ENCODE results near the gene HLA-DOA.
A peak's percentile ranks its signal among the peaks of the same experiment; 100 is the strongest.

Gene HLA-DOA

GRCh38 chr6:33049323-33050013 lies 40.1 kb upstream of the HLA-DOA start:
- DNase-seq (ENCODE audit: low spot score) = no peak
- TF ChIP-seq, protein P1, sequence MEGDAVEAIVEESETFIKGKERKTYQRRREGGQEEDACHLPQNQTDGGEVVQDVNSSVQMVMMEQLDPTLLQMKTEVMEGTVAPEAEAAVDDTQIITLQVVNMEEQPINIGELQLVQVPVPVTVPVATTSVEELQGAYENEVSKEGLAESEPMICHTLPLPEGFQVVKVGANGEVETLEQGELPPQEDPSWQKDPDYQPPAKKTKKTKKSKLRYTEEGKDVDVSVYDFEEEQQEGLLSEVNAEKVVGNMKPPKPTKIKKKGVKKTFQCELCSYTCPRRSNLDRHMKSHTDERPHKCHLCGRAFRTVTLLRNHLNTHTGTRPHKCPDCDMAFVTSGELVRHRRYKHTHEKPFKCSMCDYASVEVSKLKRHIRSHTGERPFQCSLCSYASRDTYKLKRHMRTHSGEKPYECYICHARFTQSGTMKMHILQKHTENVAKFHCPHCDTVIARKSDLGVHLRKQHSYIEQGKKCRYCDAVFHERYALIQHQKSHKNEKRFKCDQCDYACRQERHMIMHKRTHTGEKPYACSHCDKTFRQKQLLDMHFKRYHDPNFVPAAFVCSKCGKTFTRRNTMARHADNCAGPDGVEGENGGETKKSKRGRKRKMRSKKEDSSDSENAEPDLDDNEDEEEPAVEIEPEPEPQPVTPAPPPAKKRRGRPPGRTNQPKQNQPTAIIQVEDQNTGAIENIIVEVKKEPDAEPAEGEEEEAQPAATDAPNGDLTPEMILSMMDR (IDR thresholded peaks at IDR 0.05; ENCODE audit: borderline replicate concordance, control extremely low read depth, extremely low read depth, insufficient read depth, missing control alignments) = no peak
- in situ Hi-C loops (cut with MboI; ENCODE audit: low sequenced_read_pairs, unreplicated experiment) = no loop called here

- TF ChIP-seq, protein P1 (IDR thresholded peaks at IDR 0.05; ENCODE audit: borderline replicate concordance, control extremely low read depth, extremely low read depth, insufficient read depth, missing control alignments) = no peak
- in situ Hi-C loops (cut with MboI; ENCODE audit: low sequenced_read_pairs, unreplicated experiment) = no loop called here
- no peak for DNase-seq (ENCODE audit: low spot score)
Observed at GRCh38 chr6:33040157-33040556, 30.8 kb upstream of the HLA-DOA start.

- in situ Hi-C loops (cut with MboI; ENCODE audit: low sequenced_read_pairs, unreplicated experiment) = no loop called here
- DNase-seq (ENCODE audit: low spot score) = no peak
- TF ChIP-seq, protein P1 (IDR thresholded peaks at IDR 0.05; ENCODE audit: borderline replicate concordance, control extremely low read depth, extremely low read depth, insufficient read depth, missing control alignments) = no peak
Observed at GRCh38 chr6:33036535-33036934, 27.1 kb upstream of the HLA-DOA start.

DNA sequence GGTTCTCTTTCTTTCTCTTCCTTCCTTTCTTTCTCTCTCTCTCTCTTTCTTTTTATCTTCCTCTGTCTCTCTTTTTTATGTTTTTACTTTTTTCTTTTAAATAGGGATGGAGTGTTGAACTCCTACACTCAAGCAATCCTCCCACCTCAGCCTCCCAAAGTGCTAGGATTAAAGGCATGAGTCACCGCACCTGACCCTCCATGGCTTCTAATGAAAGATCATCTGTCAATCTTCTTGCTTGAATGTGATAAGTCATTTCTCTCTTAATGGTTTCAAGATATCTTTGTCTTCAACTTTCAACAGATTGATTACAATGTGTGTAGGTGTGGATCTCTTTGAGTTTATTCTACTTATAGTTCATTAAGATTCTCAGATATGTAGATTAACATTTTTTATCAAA lies 25.2 kb upstream of the HLA-DOA start:
- TF ChIP-seq, protein P1 (IDR thresholded peaks at IDR 0.05; ENCODE audit: borderline replicate concordance, control extremely low read depth, extremely low read depth, insufficient read depth, missing control alignments) = no peak
- DNase-seq (ENCODE audit: low spot score) = no peak
- in situ Hi-C loops (cut with MboI; ENCODE audit: low sequenced_read_pairs, unreplicated experiment) = no loop called here

DNA sequence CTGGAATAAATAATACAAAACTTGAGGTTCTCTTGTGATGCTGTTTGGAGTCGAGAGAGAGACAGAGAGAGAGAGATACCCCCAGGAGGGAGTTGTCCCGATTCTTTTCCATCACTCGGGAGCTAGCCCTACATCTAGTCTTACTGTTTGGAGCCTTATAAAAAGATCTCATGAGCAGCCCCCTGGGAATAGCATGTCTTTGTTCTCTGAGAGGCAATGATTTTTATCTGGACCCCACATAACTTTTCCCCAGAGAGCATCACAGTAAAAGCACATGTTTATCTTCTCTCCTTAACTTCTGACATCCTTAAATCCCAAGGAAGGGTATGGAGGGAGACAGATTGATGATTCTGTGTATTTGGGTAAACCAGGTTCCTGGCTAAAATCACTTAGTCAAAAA lies 20.9 kb upstream of the HLA-DOA start:
- DNase-seq (ENCODE audit: low spot score) = no peak
- in situ Hi-C loops (cut with MboI; ENCODE audit: low sequenced_read_pairs, unreplicated experiment) = no loop called here
- TF ChIP-seq, protein P1 (IDR thresholded peaks at IDR 0.05; ENCODE audit: borderline replicate concordance, control extremely low read depth, extremely low read depth, insufficient read depth, missing control alignments) = no peak

DNA sequence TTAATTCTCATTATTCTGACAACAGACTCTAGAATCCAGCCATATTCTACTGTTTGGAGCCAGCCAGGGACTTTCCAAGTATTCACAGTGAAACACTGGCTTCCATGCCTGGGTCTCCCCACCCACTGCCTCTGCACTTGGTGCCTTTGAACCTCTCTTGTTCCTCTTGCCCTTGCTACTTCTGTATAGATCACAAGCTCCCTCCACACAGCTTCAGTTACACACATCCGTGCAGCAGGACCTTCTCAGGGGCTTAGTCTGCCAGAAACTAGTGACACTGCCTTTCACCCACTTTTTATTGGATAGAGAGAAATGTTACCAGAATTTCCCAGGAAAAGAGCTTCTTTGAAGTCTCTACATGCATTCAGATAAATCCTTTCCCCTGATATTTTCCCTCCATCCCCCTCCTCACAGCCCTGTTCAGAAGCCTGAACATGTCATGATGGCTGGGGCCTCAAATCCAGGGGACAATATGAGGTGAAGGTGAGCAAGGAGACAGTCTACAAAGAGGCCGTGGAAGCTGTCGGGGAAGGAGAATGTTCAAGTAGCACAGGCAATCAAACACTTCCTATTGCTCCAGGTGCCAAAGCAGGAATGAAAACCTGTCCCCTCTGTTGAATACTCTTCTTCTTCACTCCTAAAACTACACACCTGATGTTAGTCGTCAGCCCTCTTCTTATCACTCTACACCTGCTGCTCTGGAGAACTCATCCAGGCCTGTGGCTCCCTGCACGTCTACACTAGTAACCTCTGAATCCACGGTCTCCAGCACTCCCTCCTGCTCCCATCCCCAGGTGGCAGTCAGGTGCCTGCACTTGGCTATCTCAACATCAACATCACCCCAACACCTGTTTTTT lies 20.2 kb upstream of the HLA-DOA start:
- peak; percentile 61 for DNase-seq (ENCODE audit: low spot score)
- TF ChIP-seq, protein P1 (IDR thresholded peaks at IDR 0.05; ENCODE audit: borderline replicate concordance, control extremely low read depth, extremely low read depth, insufficient read depth, missing control alignments) = no peak
- in situ Hi-C loops (cut with MboI; ENCODE audit: low sequenced_read_pairs, unreplicated experiment) = no loop called here
